Mammary epithelial cell (primary cell): ENCODE data around the gene LIPA.

ENCODE experiments used
- EZH2 ChIP-seq: IDR thresholded peaks from 2 replicates; pipeline ENCODE4 v1.6.1; 2012; ENCODE audit warnings: low read length, inconsistent platforms, borderline replicate concordance
- TF ChIP-seq, protein P1 (sequence below), 2 donors: IDR thresholded peaks in 1 of 2; conservative IDR thresholded peaks in 1 of 2; 2 replicates each; pipeline ENCODE4 v1.5.1; 2011 to 2012; ENCODE audit warnings: inconsistent platforms in 2 of 2, low read length in 2 of 2, mild to moderate bottlenecking in 2 of 2, control low read depth in 1 of 2, low read depth in 1 of 2; ENCODE audit not compliant: insufficient read depth in 1 of 2; ENCODE audit errors: extremely low read depth in 1 of 2

DNA sequence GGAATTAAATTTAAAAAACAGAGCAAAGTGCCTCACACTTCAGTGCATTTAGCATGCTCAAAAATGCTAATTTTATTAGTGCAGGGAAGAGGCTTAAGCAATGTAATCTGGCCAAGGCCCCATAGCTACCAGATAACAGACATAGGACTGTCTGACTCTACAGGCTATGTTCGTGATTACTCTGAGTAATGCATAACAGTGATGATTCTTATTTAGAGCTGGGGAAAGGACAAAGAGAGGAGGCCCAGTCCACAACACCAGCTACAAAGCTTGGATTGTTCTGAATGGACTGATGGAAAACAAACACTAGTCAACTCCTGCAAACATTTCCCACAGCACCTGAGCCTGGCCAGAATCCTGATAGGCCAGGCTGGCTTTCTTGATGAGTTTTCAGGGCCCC is 36.1 kb downstream of the LIPA start:
- TF ChIP-seq, protein P1, sequence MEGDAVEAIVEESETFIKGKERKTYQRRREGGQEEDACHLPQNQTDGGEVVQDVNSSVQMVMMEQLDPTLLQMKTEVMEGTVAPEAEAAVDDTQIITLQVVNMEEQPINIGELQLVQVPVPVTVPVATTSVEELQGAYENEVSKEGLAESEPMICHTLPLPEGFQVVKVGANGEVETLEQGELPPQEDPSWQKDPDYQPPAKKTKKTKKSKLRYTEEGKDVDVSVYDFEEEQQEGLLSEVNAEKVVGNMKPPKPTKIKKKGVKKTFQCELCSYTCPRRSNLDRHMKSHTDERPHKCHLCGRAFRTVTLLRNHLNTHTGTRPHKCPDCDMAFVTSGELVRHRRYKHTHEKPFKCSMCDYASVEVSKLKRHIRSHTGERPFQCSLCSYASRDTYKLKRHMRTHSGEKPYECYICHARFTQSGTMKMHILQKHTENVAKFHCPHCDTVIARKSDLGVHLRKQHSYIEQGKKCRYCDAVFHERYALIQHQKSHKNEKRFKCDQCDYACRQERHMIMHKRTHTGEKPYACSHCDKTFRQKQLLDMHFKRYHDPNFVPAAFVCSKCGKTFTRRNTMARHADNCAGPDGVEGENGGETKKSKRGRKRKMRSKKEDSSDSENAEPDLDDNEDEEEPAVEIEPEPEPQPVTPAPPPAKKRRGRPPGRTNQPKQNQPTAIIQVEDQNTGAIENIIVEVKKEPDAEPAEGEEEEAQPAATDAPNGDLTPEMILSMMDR (conservative IDR thresholded peaks at IDR 0.05 in 1 of 2, IDR thresholded peaks at IDR 0.05 in 1 of 2; ENCODE audit: extremely low read depth in 1 of 2, insufficient read depth in 1 of 2, low read depth in 1 of 2, low read length in 2 of 2), result no peak
- TF ChIP-seq EZH2, result no peak
